HepG2 (cell line): ENCODE measurements around the gene PC. TPM values are rescaled to one million over a fixed set of nuclear protein-coding genes. Genes with fewer than 3 reads are reported as not detected.

Source experiments
- AGO1 ChIP-seq: fragments of 200-400 bp; formaldehyde crosslinking; IDR thresholded peaks from 2 replicates; pipeline ENCODE4 v1.6.1; 2017; ENCODE audit warnings: mild to moderate bottlenecking, low read depth, low read length, moderate library complexity; ENCODE audit not compliant: poor library complexity, severe bottlenecking
- CC2D1A ChIP-seq: sonication (generic); formaldehyde crosslinking; IDR thresholded peaks from 2 replicates; pipeline ENCODE4 v1.8.1; 2023; ENCODE audit warnings: mild to moderate bottlenecking, missing genetic modification reagents
- CENPT ChIP-seq: sonication (generic); formaldehyde crosslinking; IDR thresholded peaks from 2 replicates; pipeline ENCODE4 v1.8.0; 2022; ENCODE audit warnings: low read depth, mild to moderate bottlenecking, moderate library complexity, missing genetic modification reagents
- FUBP1 ChIP-seq: sonication (generic); formaldehyde crosslinking; IDR thresholded peaks from 2 replicates; pipeline ENCODE4 v1.5.1; 2020; ENCODE audit warnings: missing genetic modification reagents, mild to moderate bottlenecking, borderline replicate concordance
- HNF4A ChIP-seq: sonication (generic); formaldehyde crosslinking; IDR thresholded peaks from 2 replicates; pipeline ENCODE4 v1.4.0; 2020; ENCODE audit warnings: missing genetic modification reagents
- KDM1A ChIP-seq: IDR thresholded peaks from 2 replicates; pipeline ENCODE4 v1.6.1; 2016; ENCODE audit warnings: missing compliant biosample characterization
- KLF15 ChIP-seq: sonication (generic); formaldehyde crosslinking; IDR thresholded peaks from 2 replicates; pipeline ENCODE4 v1.8.1; 2023; ENCODE audit warnings: borderline replicate concordance, mild to moderate bottlenecking, inconsistent platforms, missing genetic modification reagents, mixed read lengths
- MBD4 ChIP-seq: IDR thresholded peaks from 2 replicates; pipeline ENCODE4 v1.6.1; 2012; ENCODE audit warnings: low read length, inconsistent platforms, borderline replicate concordance
- NBN ChIP-seq: fragments of 450-650 bp; conservative IDR thresholded peaks from 2 replicates; pipeline ENCODE4 v1.6.1; 2017
- PAWR ChIP-seq: sonication (generic); formaldehyde crosslinking; IDR thresholded peaks from 2 replicates; pipeline ENCODE4 v1.4.0; 2020; ENCODE audit warnings: missing genetic modification reagents, mild to moderate bottlenecking, borderline replicate concordance
- RBM22 ChIP-seq: fragments of 200-400 bp; formaldehyde crosslinking; optimal IDR thresholded peaks from 2 replicates; pipeline ENCODE3; 2017; ENCODE audit warnings: mild to moderate bottlenecking, low read length, moderate library complexity
- SKIL ChIP-seq: sonication (generic); formaldehyde crosslinking; IDR thresholded peaks from 2 replicates; pipeline ENCODE4 v1.8.0; 2022; ENCODE audit warnings: missing genetic modification reagents, mild to moderate bottlenecking, moderate library complexity, borderline replicate concordance
- SMARCC2 ChIP-seq: fragments of 450-650 bp; IDR thresholded peaks from 2 replicates; pipeline ENCODE4 v1.6.1; 2017; ENCODE audit warnings: antibody characterized with exemption, mild to moderate bottlenecking
- SNRNP70 ChIP-seq: fragments of 200-400 bp; formaldehyde crosslinking; IDR thresholded peaks from 2 replicates; pipeline ENCODE4 v1.6.1; 2017; ENCODE audit warnings: mild to moderate bottlenecking, low read depth, low read length, moderate library complexity
- TEAD3 ChIP-seq: optimal IDR thresholded peaks from 2 replicates; pipeline ENCODE3; 2016; ENCODE audit warnings: borderline replicate concordance
- TFAP4 ChIP-seq: sonication (generic); IDR thresholded peaks from 2 replicates; pipeline ENCODE4 v1.6.1; 2016; ENCODE audit warnings: low read depth, borderline replicate concordance
- TP53 ChIP-seq: sonication (generic); formaldehyde crosslinking; conservative IDR thresholded peaks from 2 replicates; pipeline ENCODE4 v1.4.0; 2020; ENCODE audit warnings: missing genetic modification reagents
- U2AF1 ChIP-seq: fragments of 200-400 bp; formaldehyde crosslinking; optimal IDR thresholded peaks from 2 replicates; pipeline ENCODE3; 2017; ENCODE audit warnings: mild to moderate bottlenecking, low read depth, low read length
- ZBTB38 ChIP-seq: sonication (generic); formaldehyde crosslinking; IDR thresholded peaks from 2 replicates; pipeline ENCODE4 v1.5.1; 2020; ENCODE audit warnings: mild to moderate bottlenecking, missing genetic modification reagents
- ZBTB44 ChIP-seq: sonication (generic); formaldehyde crosslinking; IDR thresholded peaks from 2 replicates; pipeline ENCODE4 v1.4.0; 2020; ENCODE audit warnings: missing genetic modification reagents
- ZNF260 ChIP-seq: sonication (generic); formaldehyde crosslinking; IDR thresholded peaks from 2 replicates; pipeline ENCODE4 v1.4.0; 2020; ENCODE audit warnings: missing genetic modification reagents, low read depth, mild to moderate bottlenecking, borderline replicate concordance
- ZNF616 ChIP-seq: sonication (generic); formaldehyde crosslinking; IDR thresholded peaks from 2 replicates; pipeline ENCODE4 v1.5.0; 2020; ENCODE audit warnings: low read depth, mild to moderate bottlenecking, missing genetic modification reagents
- ZNF737 ChIP-seq: sonication (generic); formaldehyde crosslinking; IDR thresholded peaks from 2 replicates; pipeline ENCODE4 v1.5.0; 2020; ENCODE audit warnings: missing genetic modification reagents, mild to moderate bottlenecking, borderline replicate concordance
- ZNF772 ChIP-seq: sonication (generic); formaldehyde crosslinking; IDR thresholded peaks from 2 replicates; pipeline ENCODE4 v1.5.0; 2020; ENCODE audit warnings: mild to moderate bottlenecking, missing genetic modification reagents
- polyA plus RNA-seq, 8 experiments: library from polyadenylated mRNA; depleted of rRNA in 3 of 8; stranded (reverse) in 7 of 8; unstranded in 1 of 8; fragments of >200 nt; fragmentation: Illumina TruSeq in 4 of 8; extraction: Trizol in 4 of 8; gene quantifications; 2 replicates each; pipeline versions ENCODE4 v1.2.1 to v1.2.3, GENCODE V29; 2011 to 2016; ENCODE audit warnings: low read depth in 4 of 8, missing spikeins in 1 of 8, mixed read lengths in 1 of 8; ENCODE audit not compliant: insufficient read depth in 1 of 8
- total RNA-seq, 5 experiments: library from RNA; depleted of rRNA; stranded (reverse); fragments of >200 nt; fragmentation: Illumina TruSeq; extraction: Trizol; gene quantifications; 2 replicates each; pipeline ENCODE4 v1.2.3, GENCODE V29; 2016; ENCODE audit warnings: low read depth in 1 of 5

The PC gene
- total and polyA plus RNA-seq, 2 of the 13 experiments (the other 11 are each of a cell fraction or from before 2014, with no cell fraction given), result 29.0 to 39.0 TPM

- no peak; the same call in 1 of the 2 replicates for TF ChIP-seq ZBTB44 (CRISPR knock-in tag)
- TF ChIP-seq SKIL, result no peak
- no peak for TF ChIP-seq SMARCC2
- no peak for TF ChIP-seq KDM1A (CRISPR knock-in tag)
- no peak for TF ChIP-seq NBN
- no peak for TF ChIP-seq ZNF772 (CRISPR knock-in tag)
- no peak for TF ChIP-seq TEAD3 (CRISPR knock-in tag)
- no peak for TF ChIP-seq HNF4A
- no peak for TF ChIP-seq RBM22
- no peak for TF ChIP-seq CC2D1A (CRISPR knock-in tag)
- no peak for TF ChIP-seq MBD4
- peak; percentile 60; the same call in 1 of the 2 replicates for TF ChIP-seq CENPT (CRISPR knock-in tag)
- no peak for TF ChIP-seq TP53 (CRISPR knock-in tag)
- TF ChIP-seq ZNF616, result peak; percentile 73
- no peak for TF ChIP-seq ZNF260 (CRISPR knock-in tag)
- no peak for TF ChIP-seq FUBP1 (CRISPR knock-in tag)
- no peak for TF ChIP-seq SNRNP70
- TF ChIP-seq TFAP4, result no peak
- no peak for TF ChIP-seq PAWR (CRISPR knock-in tag)
- TF ChIP-seq ZNF737 (CRISPR knock-in tag), result no peak
- TF ChIP-seq AGO1, result peak; percentile 92
- TF ChIP-seq ZBTB38 (CRISPR knock-in tag), result peak; percentile 61; the same call in 1 of the 2 replicates
- TF ChIP-seq KLF15 (CRISPR knock-in tag), result no peak
- TF ChIP-seq U2AF1, result peak; percentile 75
Observed at GRCh38 chr11:66842896-66843775, 115.0 kb downstream of the PC start, which contains the start of gene RCE1 (continued).
